Ishikawa (cell line): ENCODE results near the gene ABCA7.

ENCODE experiments used
- CEBPB ChIP-seq: IDR thresholded peaks from 2 replicates; pipeline ENCODE4 v1.6.1; 2012
- EP300 ChIP-seq: IDR thresholded peaks from 2 replicates; pipeline ENCODE4 v1.6.1; 2012; ENCODE audit warnings: borderline replicate concordance
- FOXM1 ChIP-seq: IDR thresholded peaks from 2 replicates; pipeline ENCODE4 v1.6.1; 2012; ENCODE audit warnings: low read depth, borderline replicate concordance
- RAD21 ChIP-seq: IDR thresholded peaks from 2 replicates; pipeline ENCODE4 v1.6.1; 2012; ENCODE audit warnings: low read depth
- TAF1 ChIP-seq: IDR thresholded peaks from 2 replicates; pipeline ENCODE4 v1.6.1; 2012; ENCODE audit warnings: low read depth, mild to moderate bottlenecking
- TF ChIP-seq, protein P1 (sequence below): IDR thresholded peaks from 2 replicates; pipeline ENCODE4 v1.6.1; 2012
- TF ChIP-seq, protein P2 (sequence below): IDR thresholded peaks from 2 replicates; pipeline ENCODE4 v1.6.1; 2012; ENCODE audit warnings: low read depth, mild to moderate bottlenecking

DNA sequence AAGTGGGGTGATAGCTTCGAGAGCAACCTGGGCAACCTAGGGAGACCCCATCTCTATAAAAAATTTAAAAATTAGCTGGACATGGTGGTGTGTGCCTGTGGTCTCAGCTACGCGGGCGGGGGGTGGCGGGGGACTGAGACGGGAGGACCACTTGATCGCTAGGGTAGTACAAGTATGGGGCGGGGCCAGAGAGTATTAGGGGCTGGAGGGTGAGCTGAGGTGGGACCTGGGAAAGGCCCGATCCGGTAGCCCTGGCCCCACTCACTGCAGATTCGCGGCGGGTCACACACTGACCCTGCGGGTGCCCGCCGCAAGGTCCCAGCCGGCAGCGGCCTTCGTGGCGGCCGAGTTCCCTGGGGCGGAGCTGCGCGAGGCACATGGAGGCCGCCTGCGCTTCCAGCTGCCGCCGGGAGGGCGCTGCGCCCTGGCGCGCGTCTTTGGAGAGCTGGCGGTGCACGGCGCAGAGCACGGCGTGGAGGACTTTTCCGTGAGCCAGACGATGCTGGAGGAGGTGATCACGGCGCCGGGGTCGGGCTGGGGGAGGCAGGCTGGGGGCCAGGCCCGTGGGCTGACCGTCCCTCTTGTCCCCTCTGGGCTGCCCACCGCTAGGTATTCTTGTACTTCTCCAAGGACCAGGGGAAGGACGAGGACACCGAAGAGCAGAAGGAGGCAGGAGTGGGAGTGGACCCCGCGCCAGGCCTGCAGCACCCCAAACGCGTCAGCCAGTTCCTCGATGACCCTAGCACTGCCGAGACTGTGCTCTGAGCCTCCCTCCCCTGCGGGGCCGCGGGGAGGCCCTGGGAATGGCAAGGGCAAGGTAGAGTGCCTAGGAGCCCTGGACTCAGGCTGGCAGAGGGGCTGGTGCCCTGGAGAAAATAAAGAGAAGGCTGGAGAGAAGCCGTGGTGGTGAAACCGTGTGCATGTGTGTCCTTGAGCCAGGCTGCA, 25.0 kb downstream of the ABCA7 start:
- TF ChIP-seq, protein P1, sequence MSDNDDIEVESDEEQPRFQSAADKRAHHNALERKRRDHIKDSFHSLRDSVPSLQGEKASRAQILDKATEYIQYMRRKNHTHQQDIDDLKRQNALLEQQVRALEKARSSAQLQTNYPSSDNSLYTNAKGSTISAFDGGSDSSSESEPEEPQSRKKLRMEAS, result peak; percentile 98
- no peak for TF ChIP-seq EP300
- peak; percentile 53; the same call in 1 of the 2 replicates for TF ChIP-seq RAD21
- no peak for TF ChIP-seq FOXM1
- TF ChIP-seq TAF1, result no peak
- TF ChIP-seq, protein P2, sequence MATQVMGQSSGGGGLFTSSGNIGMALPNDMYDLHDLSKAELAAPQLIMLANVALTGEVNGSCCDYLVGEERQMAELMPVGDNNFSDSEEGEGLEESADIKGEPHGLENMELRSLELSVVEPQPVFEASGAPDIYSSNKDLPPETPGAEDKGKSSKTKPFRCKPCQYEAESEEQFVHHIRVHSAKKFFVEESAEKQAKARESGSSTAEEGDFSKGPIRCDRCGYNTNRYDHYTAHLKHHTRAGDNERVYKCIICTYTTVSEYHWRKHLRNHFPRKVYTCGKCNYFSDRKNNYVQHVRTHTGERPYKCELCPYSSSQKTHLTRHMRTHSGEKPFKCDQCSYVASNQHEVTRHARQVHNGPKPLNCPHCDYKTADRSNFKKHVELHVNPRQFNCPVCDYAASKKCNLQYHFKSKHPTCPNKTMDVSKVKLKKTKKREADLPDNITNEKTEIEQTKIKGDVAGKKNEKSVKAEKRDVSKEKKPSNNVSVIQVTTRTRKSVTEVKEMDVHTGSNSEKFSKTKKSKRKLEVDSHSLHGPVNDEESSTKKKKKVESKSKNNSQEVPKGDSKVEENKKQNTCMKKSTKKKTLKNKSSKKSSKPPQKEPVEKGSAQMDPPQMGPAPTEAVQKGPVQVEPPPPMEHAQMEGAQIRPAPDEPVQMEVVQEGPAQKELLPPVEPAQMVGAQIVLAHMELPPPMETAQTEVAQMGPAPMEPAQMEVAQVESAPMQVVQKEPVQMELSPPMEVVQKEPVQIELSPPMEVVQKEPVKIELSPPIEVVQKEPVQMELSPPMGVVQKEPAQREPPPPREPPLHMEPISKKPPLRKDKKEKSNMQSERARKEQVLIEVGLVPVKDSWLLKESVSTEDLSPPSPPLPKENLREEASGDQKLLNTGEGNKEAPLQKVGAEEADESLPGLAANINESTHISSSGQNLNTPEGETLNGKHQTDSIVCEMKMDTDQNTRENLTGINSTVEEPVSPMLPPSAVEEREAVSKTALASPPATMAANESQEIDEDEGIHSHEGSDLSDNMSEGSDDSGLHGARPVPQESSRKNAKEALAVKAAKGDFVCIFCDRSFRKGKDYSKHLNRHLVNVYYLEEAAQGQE, result no peak
- no peak for TF ChIP-seq CEBPB
